Cardiac muscle cell (in vitro differentiated cells and primary cell): ENCODE results near the gene PTPN4. TPM values are rescaled to one million over a fixed set of nuclear protein-coding genes. Genes with fewer than 3 reads are reported as not detected.
A peak's percentile ranks its signal among the peaks of the same experiment; 100 is the strongest.

Experiments used
- DNase-seq, 2 donors: peaks; one replicate each; pipeline versions ENCODE4 v3.0.0 to v3.0.0-alpha.2; 2010 to 2017; ENCODE audit warnings: low read depth in 1 of 2, low spot score in 1 of 2
- H3K27ac ChIP-seq: fragments of 200-600 bp; sonication (generic); 2 replicates; pipeline ENCODE4 v1.5.1; 2016
- H3K27me3 ChIP-seq: fragments of 200-600 bp; sonication (generic); 2 replicates; pipeline ENCODE4 v1.6.0; 2016; ENCODE audit warnings: control low read depth
- H3K36me3 ChIP-seq: fragments of 200-600 bp; sonication (generic); 2 replicates; pipeline ENCODE4 v1.5.1; 2016; ENCODE audit warnings: control low read depth
- H3K4me1 ChIP-seq: fragments of 200-600 bp; sonication (generic); 2 replicates; pipeline ENCODE4 v1.8.1; 2017; ENCODE audit warnings: low read depth, mild to moderate bottlenecking, mixed run types
- H3K4me3 ChIP-seq: fragments of 200-600 bp; sonication (generic); 2 replicates; pipeline ENCODE4 v1.5.1; 2016; ENCODE audit warnings: mild to moderate bottlenecking
- H3K9me3 ChIP-seq: fragments of 200-600 bp; sonication (generic); 2 replicates; pipeline ENCODE4 v1.5.1; 2017; ENCODE audit warnings: low read depth, mild to moderate bottlenecking, control low read depth
- polyA plus RNA-seq: library from polyadenylated mRNA; unstranded; fragments of >200 nt; fragmentation: Nextera tagmentation; extraction: Ambion mirVana; gene quantifications from 2 replicates; pipeline ENCODE4 v1.2.1, GENCODE V29; 2016
- total RNA-seq: library from RNA; depleted of rRNA; stranded (reverse); fragments of >200 nt; gene quantifications from 2 replicates; pipeline ENCODE4 v1.2.3, GENCODE V29; 2016
- TF ChIP-seq, protein P1 (sequence below): IDR thresholded peaks from 2 replicates; pipeline ENCODE4 v1.5.1; 2012; ENCODE audit warnings: low read depth, mild to moderate bottlenecking, low read length

Gene PTPN4
- total and polyA plus RNA-seq, 2 experiments from 2014 or later, result 26.3 to 70.3 TPM

DNA sequence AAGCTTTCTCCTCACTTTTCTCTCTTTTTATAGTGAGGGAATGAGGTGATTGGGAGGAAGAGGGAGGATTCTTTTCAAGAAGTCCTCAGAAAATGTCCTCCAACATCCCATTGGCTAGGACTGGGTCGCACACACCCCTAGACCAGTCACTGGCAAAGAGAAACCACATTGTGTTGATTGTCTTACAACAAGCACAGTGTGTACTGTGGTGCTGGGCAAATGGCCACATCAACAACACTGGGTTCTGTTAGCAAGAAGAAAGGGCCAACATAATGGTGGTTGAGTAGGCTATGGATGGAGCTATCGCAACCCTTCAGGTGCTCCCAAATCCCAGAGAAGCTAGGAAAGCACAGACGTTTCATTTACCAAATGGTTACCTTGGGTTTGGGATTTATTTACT is 18.7 kb upstream of the PTPN4 start:
- Histone ChIP-seq H3K36me3 (no peaks in the 10 kb centered on the region), H3K4me3 (no peak overlapping the region), H3K27ac (no peak overlapping the region), H3K9me3 (no peaks in the 10 kb centered on the region), H3K4me1 (no peaks in the 10 kb centered on the region), H3K27me3 (peaks cover 5% of the 10 kb centered on the region)
- TF ChIP-seq, protein P1, sequence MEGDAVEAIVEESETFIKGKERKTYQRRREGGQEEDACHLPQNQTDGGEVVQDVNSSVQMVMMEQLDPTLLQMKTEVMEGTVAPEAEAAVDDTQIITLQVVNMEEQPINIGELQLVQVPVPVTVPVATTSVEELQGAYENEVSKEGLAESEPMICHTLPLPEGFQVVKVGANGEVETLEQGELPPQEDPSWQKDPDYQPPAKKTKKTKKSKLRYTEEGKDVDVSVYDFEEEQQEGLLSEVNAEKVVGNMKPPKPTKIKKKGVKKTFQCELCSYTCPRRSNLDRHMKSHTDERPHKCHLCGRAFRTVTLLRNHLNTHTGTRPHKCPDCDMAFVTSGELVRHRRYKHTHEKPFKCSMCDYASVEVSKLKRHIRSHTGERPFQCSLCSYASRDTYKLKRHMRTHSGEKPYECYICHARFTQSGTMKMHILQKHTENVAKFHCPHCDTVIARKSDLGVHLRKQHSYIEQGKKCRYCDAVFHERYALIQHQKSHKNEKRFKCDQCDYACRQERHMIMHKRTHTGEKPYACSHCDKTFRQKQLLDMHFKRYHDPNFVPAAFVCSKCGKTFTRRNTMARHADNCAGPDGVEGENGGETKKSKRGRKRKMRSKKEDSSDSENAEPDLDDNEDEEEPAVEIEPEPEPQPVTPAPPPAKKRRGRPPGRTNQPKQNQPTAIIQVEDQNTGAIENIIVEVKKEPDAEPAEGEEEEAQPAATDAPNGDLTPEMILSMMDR, result no peak
- no peak for DNase-seq

GRCh38 chr2:119741868-119742267 is 17.9 kb upstream of the PTPN4 start:
- TF ChIP-seq, protein P1, result no peak
- no peaks in the 10 kb centered on the region for H3K36me3 ChIP-seq
- H3K27ac ChIP-seq, result no peak overlapping the region
- no peaks in the 10 kb centered on the region for H3K4me1 ChIP-seq
- H3K9me3 ChIP-seq, result no peaks in the 10 kb centered on the region
- peaks cover 5% of the 10 kb centered on the region for H3K27me3 ChIP-seq
- no peak for DNase-seq
- no peak overlapping the region for H3K4me3 ChIP-seq

GRCh38 chr2:119744335-119744939 is 15.3 kb upstream of the PTPN4 start:
- TF ChIP-seq, protein P1, result no peak
- DNase-seq, result no peak
- H3K9me3 ChIP-seq, result no peaks in the 10 kb centered on the region
- no peak overlapping the region for H3K27ac ChIP-seq
- H3K36me3 ChIP-seq, result no peaks in the 10 kb centered on the region
- peaks cover 10% of the 10 kb centered on the region for H3K27me3 ChIP-seq
- no peaks in the 10 kb centered on the region for H3K4me1 ChIP-seq
- H3K4me3 ChIP-seq, result no peak overlapping the region

DNA sequence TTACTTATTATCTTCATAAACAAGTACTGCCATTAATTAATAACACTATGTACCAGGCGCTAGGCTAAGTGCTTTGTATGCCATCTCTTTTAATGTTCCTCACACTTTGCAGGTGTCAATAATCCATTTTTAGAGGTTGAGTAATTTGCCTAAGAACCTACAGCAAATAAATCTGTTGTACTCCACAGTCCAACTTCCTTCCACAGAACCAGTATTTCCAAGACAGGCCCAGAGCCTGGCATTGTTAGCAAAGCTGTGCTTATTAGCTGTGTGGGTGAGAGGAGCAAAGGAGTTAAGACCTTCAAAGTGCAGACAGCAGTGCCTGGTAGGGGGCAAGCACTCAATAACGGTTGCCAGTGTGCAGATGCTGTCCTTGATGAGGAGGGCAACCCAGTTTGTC is 14.2 kb upstream of the PTPN4 start:
- H3K36me3 ChIP-seq, result no peaks in the 10 kb centered on the region
- TF ChIP-seq, protein P1, result no peak
- peaks cover 10% of the 10 kb centered on the region for H3K27me3 ChIP-seq
- H3K4me1 ChIP-seq, result no peaks in the 10 kb centered on the region
- no peak overlapping the region for H3K27ac ChIP-seq
- H3K4me3 ChIP-seq, result no peak overlapping the region
- no peaks in the 10 kb centered on the region for H3K9me3 ChIP-seq
- no peak for DNase-seq

DNA sequence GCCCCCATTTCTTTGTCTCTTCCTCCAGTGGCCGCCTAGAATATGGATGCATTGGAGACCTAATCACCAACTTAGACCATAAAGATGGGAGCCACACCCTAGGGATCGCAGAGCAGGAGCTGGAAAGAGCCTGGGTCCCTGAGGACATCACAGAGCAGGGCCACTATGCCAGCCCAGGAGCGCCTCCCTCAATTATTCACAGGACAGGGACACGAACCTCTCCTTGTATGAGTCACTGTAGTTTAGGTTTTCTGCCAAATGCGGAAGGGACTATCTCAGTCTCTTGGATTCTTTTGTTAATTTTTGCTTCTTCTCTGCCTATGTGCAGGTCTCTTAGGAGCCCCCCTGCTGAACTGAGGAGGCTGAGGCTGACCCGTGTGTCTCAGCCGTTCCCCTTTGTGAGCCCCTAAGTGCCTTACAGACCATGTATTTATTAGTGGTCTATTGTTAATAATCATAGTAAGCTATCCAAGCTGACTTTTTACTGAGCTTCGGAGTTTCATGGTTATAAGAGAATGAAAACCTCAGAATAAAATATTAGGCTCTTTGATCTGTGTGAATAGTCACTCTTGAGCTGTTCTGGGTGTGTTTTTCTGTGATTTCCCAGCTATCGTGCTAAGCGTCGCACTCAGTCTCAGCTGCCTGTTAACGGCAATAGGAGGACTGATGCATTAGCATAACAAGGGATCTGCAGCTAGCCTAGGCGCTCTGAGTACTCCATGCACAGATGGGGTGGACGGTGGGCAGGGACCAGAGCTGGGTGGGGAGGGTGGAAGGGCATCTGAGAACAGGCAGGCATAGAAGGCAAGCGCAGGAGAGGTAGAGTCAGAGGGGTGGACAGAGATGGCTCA is 12.7 kb upstream of the PTPN4 start:
- Histone ChIP-seq H3K36me3 (no peaks in the 10 kb centered on the region), H3K4me3 (no peak overlapping the region)

More for the DNA sequence above, 12.7 kb upstream of the PTPN4 start:
- TF ChIP-seq, protein P1, result no peak
- Histone ChIP-seq H3K27me3 (peaks cover 10% of the 10 kb centered on the region), H3K4me1 (no peaks in the 10 kb centered on the region), H3K27ac (no peak overlapping the region), H3K9me3 (no peaks in the 10 kb centered on the region)
- peak in 1 of 2 donors; percentile 20 for DNase-seq
